Measurements from ENCODE around the gene PRUNE2.
A peak's percentile ranks its signal among the peaks of the same experiment; 100 is the strongest.

Gene PRUNE2

GRCh38 chr9:76576344-76576743, 329.6 kb downstream of the PRUNE2 start:
- Histone ChIP-seq H3K27ac (peak overlapping the region; percentile 32), H3K4me1 (ENCODE audit: control insufficient read depth in 1 of 2, insufficient read depth in 1 of 2, low read depth in 1 of 2, low read length in 1 of 2) (peaks cover 17 to 26% of the 10 kb centered on the region in 2 experiments), H3K9me3 (no peaks in the 10 kb centered on the region), H3K4me3 (ENCODE audit: low read depth in 1 of 2, low read length in 1 of 2) (no peak overlapping the region), H3K27me3 (no peaks in the 10 kb centered on the region), H3K36me3 (no peaks in the 10 kb centered on the region)
- no peak for TF ChIP-seq CTCF (IDR thresholded peaks at IDR 0.05)

- Histone ChIP-seq H3K4me1 (ENCODE audit: control insufficient read depth in 1 of 2, insufficient read depth in 1 of 2, low read depth in 1 of 2, low read length in 1 of 2) (peaks cover 21 to 28% of the 10 kb centered on the region in 2 experiments), H3K27ac (no peak overlapping the region)
Measured at GRCh38 chr9:76575761-76576160, 330.2 kb downstream of the PRUNE2 start.

GRCh38 chr9:76573905-76574760, 331.8 kb downstream of the PRUNE2 start:
- Histone ChIP-seq H3K27ac (no peak overlapping the region), H3K36me3 (no peaks in the 10 kb centered on the region), H3K4me3 (ENCODE audit: low read depth in 1 of 2, low read length in 1 of 2) (no peak overlapping the region), H3K27me3 (no peaks in the 10 kb centered on the region), H3K4me1 (ENCODE audit: control insufficient read depth in 1 of 2, insufficient read depth in 1 of 2, low read depth in 1 of 2, low read length in 1 of 2) (peaks cover 13 to 20% of the 10 kb centered on the region in 2 experiments), H3K9me3 (no peaks in the 10 kb centered on the region)
- no peak for TF ChIP-seq CTCF (IDR thresholded peaks at IDR 0.05)

More at GRCh38 chr9:76575761-76576160, 330.2 kb downstream of the PRUNE2 start:
- Histone ChIP-seq H3K4me3 (ENCODE audit: low read depth in 1 of 2, low read length in 1 of 2) (no peak overlapping the region), H3K27me3 (no peaks in the 10 kb centered on the region), H3K9me3 (no peaks in the 10 kb centered on the region), H3K36me3 (no peaks in the 10 kb centered on the region)
- TF ChIP-seq CTCF (IDR thresholded peaks at IDR 0.05): no peak

- no peaks in the 10 kb centered on the region for H3K9me3 ChIP-seq
- H3K27me3 ChIP-seq: no peaks in the 10 kb centered on the region
- peaks cover 13 to 20% of the 10 kb centered on the region in 2 experiments for H3K4me1 ChIP-seq (ENCODE audit: control insufficient read depth in 1 of 2, insufficient read depth in 1 of 2, low read depth in 1 of 2, low read length in 1 of 2)
- H3K36me3 ChIP-seq: no peaks in the 10 kb centered on the region
- no peak overlapping the region for H3K4me3 ChIP-seq (ENCODE audit: low read depth in 1 of 2, low read length in 1 of 2)
- no peak for TF ChIP-seq CTCF (IDR thresholded peaks at IDR 0.05)
- H3K27ac ChIP-seq: no peak overlapping the region
Measured at GRCh38 chr9:76573408-76573807, 332.5 kb downstream of the PRUNE2 start.

GRCh38 chr9:76572151-76572550, 333.8 kb downstream of the PRUNE2 start:
- H3K4me1 ChIP-seq (ENCODE audit: control insufficient read depth in 1 of 2, insufficient read depth in 1 of 2, low read depth in 1 of 2, low read length in 1 of 2): peaks cover 13 to 20% of the 10 kb centered on the region in 2 experiments
- H3K9me3 ChIP-seq: no peaks in the 10 kb centered on the region
- no peak for TF ChIP-seq CTCF (IDR thresholded peaks at IDR 0.05)
- peak overlapping the region; percentile 57 to 61 for H3K4me3 ChIP-seq (ENCODE audit: low read depth in 1 of 2, low read length in 1 of 2)
- no peaks in the 10 kb centered on the region for H3K36me3 ChIP-seq
- H3K27ac ChIP-seq: no peak overlapping the region
- no peaks in the 10 kb centered on the region for H3K27me3 ChIP-seq
